Glutamatergic neuron (in vitro differentiated cells): Measurements from ENCODE around the gene ZSCAN22. TPM values are rescaled to one million over a fixed set of nuclear protein-coding genes. Genes with fewer than 3 reads are reported as not detected.
"Not testable (repeated sequence)": the region's sequence is repeated elsewhere in the genome, so short reads cannot be mapped to it uniquely, and the experiment has no call there.

Experiments
- DNase-seq: peaks from one replicate; pipeline ENCODE4 v3.0.0; 2022
- H3K27ac Mint-ChIP-seq: one replicate; pipeline ENCODE4 v1.8.0; 2020; ENCODE audit warnings: mild to moderate bottlenecking, mixed read lengths, inconsistent platforms; ENCODE audit not compliant: unreplicated experiment
- H3K27me3 Mint-ChIP-seq: one replicate; pipeline ENCODE4 v1.8.0; 2020; ENCODE audit warnings: mild to moderate bottlenecking, moderate library complexity, mixed read lengths, inconsistent platforms; ENCODE audit not compliant: unreplicated experiment
- H3K36me3 Mint-ChIP-seq: one replicate; pipeline ENCODE4 v1.8.0; 2020; ENCODE audit warnings: mild to moderate bottlenecking, mixed read lengths, inconsistent platforms; ENCODE audit not compliant: unreplicated experiment
- H3K4me1 Mint-ChIP-seq: one replicate; pipeline ENCODE4 v1.8.0; 2020; ENCODE audit warnings: mild to moderate bottlenecking, low read depth, mixed read lengths, inconsistent platforms; ENCODE audit not compliant: unreplicated experiment
- H3K4me3 Mint-ChIP-seq: one replicate; pipeline ENCODE4 v1.8.0; 2020; ENCODE audit warnings: mild to moderate bottlenecking, mixed read lengths, inconsistent platforms; ENCODE audit not compliant: unreplicated experiment
- H3K9me3 Mint-ChIP-seq: one replicate; pipeline ENCODE4 v1.8.0; 2020; ENCODE audit warnings: mild to moderate bottlenecking, moderate library complexity, mixed read lengths, inconsistent platforms; ENCODE audit not compliant: unreplicated experiment
- CTCF ChIP-seq: fragments of 200-600 bp; sonication (generic); IDR thresholded peaks from one replicate; pipeline ENCODE4 v1.5.0; 2021; ENCODE audit not compliant: partially characterized antibody, unreplicated experiment
- total RNA-seq: library from RNA; stranded (reverse); fragmentation: NEBNext Ultra II Directional; extraction: Animal tissue kit (Norgen Biotek cat#: 25700); gene quantifications from one replicate; pipeline ENCODE4 v1.2.1, GENCODE V29; 2021; ENCODE audit not compliant: unreplicated experiment

ZSCAN22 gene
- total RNA-seq, 1 donor from 2014 or later, result 4.9 TPM

- peak overlapping the region; percentile 18 for H3K27ac Mint-ChIP-seq
- H3K27me3 Mint-ChIP-seq, result peaks cover 5% of the 10 kb centered on the region
- peak overlapping the region; percentile 91 for H3K4me3 Mint-ChIP-seq
- peaks cover 7% of the 10 kb centered on the region for H3K4me1 Mint-ChIP-seq
- TF ChIP-seq CTCF, result no peak
- DNase-seq, result no peak
- H3K9me3 Mint-ChIP-seq, result peaks cover 11% of the 10 kb centered on the region
- H3K36me3 Mint-ChIP-seq, result peaks cover 20% of the 10 kb centered on the region
Observed at GRCh38 chr19:58345558-58345957, 18.8 kb downstream of the ZSCAN22 start.

- Mint-ChIP-seq H3K4me3 (peak overlapping the region; percentile 97), H3K9me3 (peaks cover 13% of the 10 kb centered on the region), H3K36me3 (peaks cover 14% of the 10 kb centered on the region), H3K4me1 (peaks cover 7% of the 10 kb centered on the region), H3K27me3 (peaks cover 7% of the 10 kb centered on the region), H3K27ac (peak overlapping the region; percentile 84)
- DNase-seq, result peak; percentile 85
- no peak for TF ChIP-seq CTCF
Observed at GRCh38 chr19:58346961-58347929, 20.5 kb downstream of the ZSCAN22 start.

DNA sequence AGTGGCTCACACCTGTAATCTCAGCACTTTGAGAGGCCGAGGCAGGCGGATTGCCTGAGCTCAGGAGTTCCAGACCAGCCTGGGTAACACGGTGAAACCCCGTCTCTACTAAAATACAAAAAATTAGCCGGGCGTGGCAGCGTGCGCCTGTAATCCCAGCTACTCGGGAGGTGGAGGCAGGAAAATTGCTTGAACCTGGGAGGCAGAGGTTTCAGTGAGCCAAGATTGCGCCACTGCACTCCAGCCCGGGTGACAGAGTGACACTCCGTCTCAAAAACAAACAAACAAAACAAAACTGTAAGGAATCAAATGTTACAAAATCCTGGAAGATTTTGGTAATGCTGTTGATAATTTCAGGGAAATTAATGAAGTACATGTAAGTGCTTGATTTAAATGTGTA, 21.3 kb downstream of the ZSCAN22 start:
- Mint-ChIP-seq H3K4me3 (peak overlapping the region; percentile 97), H3K9me3 (peaks cover 14% of the 10 kb centered on the region), H3K27ac (peak overlapping the region; percentile 84)
- not testable (repeated sequence) for H3K27me3 Mint-ChIP-seq, H3K4me1 Mint-ChIP-seq, DNase-seq, H3K36me3 Mint-ChIP-seq

DNA sequence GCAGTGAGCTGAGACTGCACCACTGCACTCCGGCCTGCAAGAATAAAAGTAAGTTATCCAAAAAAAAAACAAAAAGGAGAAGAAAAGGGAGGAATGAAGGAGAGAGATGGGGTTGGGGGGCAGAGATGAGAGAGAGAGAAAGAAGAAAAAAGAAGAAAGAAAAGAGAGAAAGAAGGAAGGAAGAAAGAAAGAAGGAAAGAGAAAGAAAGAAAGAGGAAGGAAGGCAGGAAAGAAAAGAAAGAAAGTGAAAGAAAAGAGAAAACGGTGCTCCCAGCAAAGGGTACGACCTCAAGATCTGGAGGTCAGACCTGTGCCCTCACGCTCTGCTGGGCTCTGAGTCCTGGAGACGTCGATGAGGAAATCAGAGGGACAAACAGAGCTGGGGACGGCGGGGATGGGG, 22.8 kb downstream of the ZSCAN22 start:
- H3K4me3 Mint-ChIP-seq, result peak overlapping the region; percentile 64

More for the DNA sequence above, 22.8 kb downstream of the ZSCAN22 start:
- Mint-ChIP-seq H3K27ac (no peak overlapping the region), H3K9me3 (peaks cover 12% of the 10 kb centered on the region), H3K27me3 (peaks cover 7% of the 10 kb centered on the region), H3K4me1 (peaks cover 7% of the 10 kb centered on the region), H3K36me3 (peaks cover 10% of the 10 kb centered on the region)
- DNase-seq, result no peak
- no peak for TF ChIP-seq CTCF
